Right lobe of liver (tissue), 6 donors: Measurements from ENCODE around the gene AFAP1. TPM values are rescaled to one million over a fixed set of nuclear protein-coding genes. Genes with fewer than 3 reads are reported as not detected.
A peak's percentile ranks its signal among the peaks of the same experiment; 100 is the strongest.

Experiments used
- ATAC-seq, 4 donors: fragments of 200-7000 bp; cut with Tn5 transposase; one replicate each; pipeline ENCODE4 v1.9.1; 2020; ENCODE audit warnings: mild to moderate bottlenecking in 4 of 4, moderate library complexity in 4 of 4
- DNase-seq, 3 donors: peaks; one replicate each; pipeline ENCODE4 v3.0.0-alpha.2; 2020
- H3K27ac ChIP-seq, 3 donors: fragments of 200-600 bp; one replicate each; pipeline ENCODE4 v1.8.0; 2022
- H3K27me3 ChIP-seq, 2 donors: fragments of 200-600 bp; one replicate each; pipeline ENCODE4 v1.8.0; 2022
- H3K36me3 ChIP-seq, 4 donors: fragments of 200-600 bp; sonication (generic) in 1 of 4; one replicate each; pipeline versions ENCODE4 v1.5.1 to v1.8.0; 2017 to 2022; ENCODE audit warnings: control low read depth in 1 of 4
- H3K4me1 ChIP-seq, 4 donors: fragments of 200-600 bp; sonication (generic) in 1 of 4; one replicate each; pipeline versions ENCODE4 v1.5.1 to v1.8.0; 2017 to 2022; ENCODE audit warnings: control low read depth in 1 of 4
- H3K4me3 ChIP-seq, 3 donors: fragments of 200-600 bp; one replicate each; pipeline ENCODE4 v1.8.0; 2022
- H3K9me3 ChIP-seq, 4 donors: fragments of 200-600 bp; sonication (generic) in 1 of 4; one replicate each; pipeline versions ENCODE4 v1.5.1 to v1.8.0; 2017 to 2022; ENCODE audit warnings: control low read depth in 1 of 4
- POLR2A ChIP-seq: fragments of 450-650 bp; IDR thresholded peaks from one replicate; pipeline ENCODE4 v1.6.1; 2017; ENCODE audit warnings: antibody characterized with exemption, mild to moderate bottlenecking
- WGBS: methylation state at CpG from one replicate; pipeline ENCODE4 v1.1.6; 2018; ENCODE audit warnings: low coverage, low lambda C conversion rate; ENCODE audit not compliant: insufficient coverage; ENCODE audit errors: missing lambda C conversion rate; 5-methylcytosine and 5-hydroxymethylcytosine counted together
- intact Hi-C, 2 donors: fragments of 100-400 bp; cut with DNase I; formaldehyde crosslinking; loops; one replicate each; pipeline versions ENCODE4 v1.11.2 to v1.14.1; 2022
- total RNA-seq, 6 experiments: library from RNA; depleted of rRNA in 2 of 6; stranded (reverse); fragments of >200 nt in 2 of 6; fragmentation: NEBNext Ultra II Directional in 3 of 6; extraction: Animal tissue kit (Norgen Biotek cat#: 25700) in 3 of 6; gene quantifications; one replicate each; pipeline versions ENCODE4 v1.1.0 to v1.2.4, GENCODE V29; 2016 to 2023
- TF ChIP-seq, protein P1 (sequence below), 4 donors: fragments of 200-600 bp in 3 of 4; fragments of 450-650 bp in 1 of 4; IDR thresholded peaks; one replicate each; pipeline versions ENCODE4 v1.5.1 to v1.8.0; 2016 to 2022; ENCODE audit warnings: antibody characterized with exemption in 4 of 4, mild to moderate bottlenecking in 2 of 4
- donor health status: DM: no; HTN: yes; CAD: no.
- donor health status: DM: no; HTN: no; CAD: no.
- donor health status: DM: no; HTN: no; CAD: no.
- donor health status: DM: no; HTN: yes; CAD: no.
- donor health status: DM: no; HTN: yes; CAD: no.

Gene AFAP1
- total RNA-seq, 6 experiments from 2014 or later = 0.95 to 3.1 (median 1.9) TPM

DNA sequence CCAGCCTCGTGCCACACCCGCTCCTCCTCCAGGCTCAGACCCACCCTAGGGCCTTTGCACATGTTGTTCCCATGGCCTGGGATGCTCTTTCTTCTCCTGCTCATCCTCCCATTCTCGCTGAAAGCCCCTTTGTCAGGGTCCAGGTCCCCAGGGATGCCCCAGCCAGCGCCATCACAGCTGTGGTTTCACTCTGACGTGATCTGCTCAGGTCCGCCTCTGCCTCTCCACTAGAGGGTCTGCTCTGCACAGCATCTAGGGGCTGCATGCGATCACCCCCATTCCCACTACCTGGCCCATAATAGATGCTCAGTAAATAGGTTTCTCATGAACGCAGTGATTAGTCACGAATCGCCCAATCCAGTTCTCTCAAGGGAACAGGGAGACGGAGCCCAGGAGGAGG is 222.5 kb downstream of the AFAP1 start:
- DNase-seq = no peak
- Histone ChIP-seq H3K9me3 (no peaks in the 10 kb centered on the region), H3K36me3 (no peaks in the 10 kb centered on the region), H3K27ac (no peak overlapping the region), H3K4me1 (no peaks in the 10 kb centered on the region), H3K27me3 (no peaks in the 10 kb centered on the region), H3K4me3 (no peak overlapping the region)
- WGBS = 80% methylated on average over 1 of the region's 11 CpGs
- intact Hi-C loops = loop anchor here in 1 of 2 donors (5.0 to 10.0 kb wide), 2 partner anchors 252 to 530 kb away; no protein-coding TSS in a partner anchor
- ATAC-seq = no peak
- TF ChIP-seq, protein P1, sequence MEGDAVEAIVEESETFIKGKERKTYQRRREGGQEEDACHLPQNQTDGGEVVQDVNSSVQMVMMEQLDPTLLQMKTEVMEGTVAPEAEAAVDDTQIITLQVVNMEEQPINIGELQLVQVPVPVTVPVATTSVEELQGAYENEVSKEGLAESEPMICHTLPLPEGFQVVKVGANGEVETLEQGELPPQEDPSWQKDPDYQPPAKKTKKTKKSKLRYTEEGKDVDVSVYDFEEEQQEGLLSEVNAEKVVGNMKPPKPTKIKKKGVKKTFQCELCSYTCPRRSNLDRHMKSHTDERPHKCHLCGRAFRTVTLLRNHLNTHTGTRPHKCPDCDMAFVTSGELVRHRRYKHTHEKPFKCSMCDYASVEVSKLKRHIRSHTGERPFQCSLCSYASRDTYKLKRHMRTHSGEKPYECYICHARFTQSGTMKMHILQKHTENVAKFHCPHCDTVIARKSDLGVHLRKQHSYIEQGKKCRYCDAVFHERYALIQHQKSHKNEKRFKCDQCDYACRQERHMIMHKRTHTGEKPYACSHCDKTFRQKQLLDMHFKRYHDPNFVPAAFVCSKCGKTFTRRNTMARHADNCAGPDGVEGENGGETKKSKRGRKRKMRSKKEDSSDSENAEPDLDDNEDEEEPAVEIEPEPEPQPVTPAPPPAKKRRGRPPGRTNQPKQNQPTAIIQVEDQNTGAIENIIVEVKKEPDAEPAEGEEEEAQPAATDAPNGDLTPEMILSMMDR (IDR thresholded peaks at IDR 0.05) = no peak
- no peak for TF ChIP-seq POLR2A

DNA sequence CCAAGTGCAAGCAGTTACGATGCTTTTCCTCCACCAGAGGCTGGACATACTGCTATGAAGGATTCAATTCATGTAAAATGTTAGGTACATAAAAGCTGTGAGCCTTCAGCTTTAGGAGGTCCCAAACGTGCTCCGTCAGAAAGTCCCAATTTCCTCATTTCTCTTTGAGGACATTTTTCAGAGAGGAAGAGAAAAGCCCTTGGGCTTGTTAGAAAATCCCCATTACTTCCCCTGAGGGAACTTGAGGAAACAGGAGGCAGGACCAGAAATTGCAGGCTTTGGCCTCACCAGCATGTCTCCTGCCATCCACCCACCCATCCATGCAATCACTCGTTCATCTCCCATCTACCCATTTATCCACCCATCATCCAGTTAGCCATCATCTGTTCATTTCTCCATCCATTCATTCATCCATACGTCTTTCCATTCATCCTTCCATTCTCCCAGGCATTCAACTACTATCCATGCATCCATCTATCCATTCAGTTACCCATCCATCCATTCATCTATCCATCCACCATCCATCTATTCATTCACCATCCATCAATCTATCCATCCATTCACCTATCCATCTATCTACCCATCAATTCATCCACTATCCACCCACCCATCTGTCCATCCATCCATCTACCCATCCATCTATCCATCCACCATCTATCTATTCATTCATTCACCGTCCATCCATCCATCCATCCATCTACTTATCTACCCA is 223.5 kb downstream of the AFAP1 start:
- no peak overlapping the region for H3K4me3 ChIP-seq
- DNase-seq (no peak), ATAC-seq (no peak)
- intact Hi-C loops = loop anchor here in 1 of 2 donors (5.0 to 10.0 kb wide), 2 partner anchors 251 to 529 kb away; no protein-coding TSS in a partner anchor
- H3K27me3 ChIP-seq = no peaks in the 10 kb centered on the region
- TF ChIP-seq, protein P1 (IDR thresholded peaks at IDR 0.05) = no peak
- TF ChIP-seq POLR2A = no peak
- no peak overlapping the region for H3K27ac ChIP-seq
- H3K4me1 ChIP-seq = no peaks in the 10 kb centered on the region
- H3K36me3 ChIP-seq = no peaks in the 10 kb centered on the region
- H3K9me3 ChIP-seq = no peaks in the 10 kb centered on the region
- WGBS = 67% methylated on average over 6 of the region's 6 CpGs

DNA sequence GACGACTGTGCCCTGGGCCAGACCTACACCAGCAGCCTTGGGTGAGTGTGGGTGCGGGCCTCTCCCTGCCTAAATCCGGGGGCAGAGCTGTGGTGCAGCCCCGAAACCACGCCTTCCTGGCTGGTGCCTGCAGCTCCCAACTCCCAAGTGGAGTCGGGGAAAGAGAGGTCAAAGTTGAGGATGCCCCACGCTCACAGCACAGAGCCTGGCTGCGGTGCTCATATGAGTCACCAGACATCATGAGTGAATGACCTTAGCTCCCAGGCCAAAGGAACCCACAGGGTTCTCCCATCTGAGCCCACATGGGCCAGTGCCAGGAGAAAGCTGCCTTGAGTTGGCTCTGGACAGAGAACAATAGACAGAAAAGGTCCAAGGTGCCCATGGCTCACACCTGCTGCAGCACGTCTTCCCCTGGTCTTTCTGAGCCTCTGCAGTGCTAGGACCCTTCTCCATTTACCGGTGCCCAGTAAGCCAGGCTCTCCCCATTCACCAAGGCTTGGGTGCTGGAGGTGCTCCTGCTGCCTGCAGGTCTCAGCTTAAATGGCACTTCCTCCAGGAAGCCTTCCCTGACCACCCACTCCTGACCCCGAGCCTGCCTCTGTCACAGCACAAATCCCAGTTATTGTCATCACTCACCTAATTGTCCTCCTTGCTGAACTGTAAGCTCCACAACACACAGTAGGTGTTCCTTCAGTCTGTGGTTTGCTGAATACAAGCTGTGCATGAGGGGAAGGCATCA is 224.2 kb downstream of the AFAP1 start:
- intact Hi-C loops = loop anchor here in 1 of 2 donors (5.0 to 10.0 kb wide), 2 partner anchors 251 to 528 kb away; no protein-coding TSS in a partner anchor
- Histone ChIP-seq H3K4me3 (no peak overlapping the region), H3K36me3 (no peaks in the 10 kb centered on the region), H3K4me1 (no peaks in the 10 kb centered on the region), H3K9me3 (no peaks in the 10 kb centered on the region), H3K27ac (no peak overlapping the region), H3K27me3 (no peaks in the 10 kb centered on the region)
- ATAC-seq (peak in 1 of 4 donors; percentile 54), DNase-seq (no peak)
- 59% methylated on average over 6 of the region's 11 CpGs for WGBS
- TF ChIP-seq, protein P1 (IDR thresholded peaks at IDR 0.05) = no peak
- TF ChIP-seq POLR2A = no peak

DNA sequence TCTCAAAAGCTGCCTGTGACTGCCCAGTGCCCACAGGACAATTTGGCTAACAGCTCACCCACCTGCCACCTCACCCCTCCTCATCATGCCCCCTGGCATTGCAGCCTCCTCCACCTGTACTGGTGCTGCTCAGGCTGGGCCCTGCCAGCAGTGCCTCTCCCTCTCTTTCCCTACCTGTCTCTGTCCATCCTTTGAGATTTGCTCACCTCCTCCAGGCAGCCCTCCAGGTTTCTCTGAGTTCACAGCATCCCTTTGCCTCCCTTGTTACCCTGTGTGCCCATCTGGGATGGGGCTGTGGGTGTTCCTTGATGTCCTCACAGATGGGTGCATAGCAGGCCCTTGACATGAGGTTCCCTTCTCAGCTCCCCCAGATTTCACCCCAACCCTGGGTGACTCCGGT is 224.9 kb downstream of the AFAP1 start:
- Histone ChIP-seq H3K27ac (no peak overlapping the region), H3K36me3 (no peaks in the 10 kb centered on the region), H3K27me3 (no peaks in the 10 kb centered on the region), H3K9me3 (no peaks in the 10 kb centered on the region), H3K4me1 (no peaks in the 10 kb centered on the region), H3K4me3 (no peak overlapping the region)
- intact Hi-C loops = loop anchor here in 1 of 2 donors (5.0 to 10.0 kb wide), 2 partner anchors 250 to 527 kb away; no protein-coding TSS in a partner anchor
- 71% methylated on average over 1 of the region's 1 CpG for WGBS
- DNase-seq = no peak
- no peak for ATAC-seq
- no peak for TF ChIP-seq POLR2A
- TF ChIP-seq, protein P1 (IDR thresholded peaks at IDR 0.05) = no peak
